BJ (cell line): Measurements from ENCODE around the gene ITPKB. TPM values are rescaled to one million over a fixed set of nuclear protein-coding genes. Genes with fewer than 3 reads are reported as not detected.
A peak's percentile ranks its signal among the peaks of the same experiment; 100 is the strongest.

Experiments used
- CTCF ChIA-PET: fragments of 350-600 bp; formaldehyde crosslinking; extraction: SDS; loops from one replicate; lab custom pipeline; 2021; ENCODE audit warnings: antibody characterized with exemption, inconsistent platforms; lab: Yijun Ruan, JAX
- POLR2A ChIA-PET: fragments of 300-600 bp; sonication (Branson Sonifier 250); formaldehyde crosslinking; extraction: SDS; loops from one replicate; lab custom pipeline; 2021; ENCODE audit warnings: antibody characterized with exemption; lab: Charles Lee
- DNase-seq: peaks from one replicate; pipeline ENCODE4 v3.0.0-alpha.2; 2011; ENCODE audit warnings: low read depth
- H3K27me3 ChIP-seq: 2 replicates; pipeline ENCODE4 v1.6.0; 2011; ENCODE audit warnings: low read length; ENCODE audit not compliant: control insufficient read depth, insufficient read depth
- H3K36me3 ChIP-seq: 2 replicates; pipeline ENCODE4 v1.5.1; 2011; ENCODE audit warnings: low read length; ENCODE audit not compliant: control insufficient read depth, insufficient read depth
- H3K4me3 ChIP-seq: 2 replicates; pipeline ENCODE4 v1.5.1; 2011; ENCODE audit warnings: low read depth, mild to moderate bottlenecking, control low read depth, low read length
- CTCF ChIP-seq: IDR thresholded peaks from 2 replicates; pipeline ENCODE4 v1.5.1; 2011; ENCODE audit warnings: low read depth, mild to moderate bottlenecking, control low read depth, inconsistent platforms, low read length, moderate library complexity; ENCODE audit not compliant: insufficient read depth
- polyA plus RNA-seq: library from polyadenylated mRNA; depleted of rRNA; stranded (reverse); fragments of >200 nt; gene quantifications from 2 replicates; pipeline ENCODE4 v1.2.3, GENCODE V29; 2011

ITPKB gene
- polyA plus RNA-seq, 1 experiment = 1.4 TPM

GRCh38 chr1:226739696-226740065, 599 bp upstream of the ITPKB start:
- CTCF ChIA-PET = interaction anchor here (1.0 kb wide), 1 partner anchor 87 kb away, joined by 3 read pairs; no protein-coding TSS in a partner anchor
- TF ChIP-seq CTCF = no peak
- Histone ChIP-seq H3K27me3 (no peaks in the 10 kb centered on the region), H3K36me3 (peaks cover 5% of the 10 kb centered on the region), H3K4me3 (no peak overlapping the region)
- DNase-seq = no peak
- POLR2A ChIA-PET = no interaction called here

GRCh38 chr1:226738421-226738994, 574 bp downstream of the ITPKB start:
- DNase-seq = no peak

GRCh38 chr1:226737819-226738420, 1.2 kb downstream of the ITPKB start:
- TF ChIP-seq CTCF = no peak

More at GRCh38 chr1:226738421-226738994, 574 bp downstream of the ITPKB start:
- peak; percentile 17; the same call in 1 of the 2 replicates for TF ChIP-seq CTCF
- CTCF ChIA-PET = interaction anchor here (1.0 kb wide), 1 partner anchor 88 kb away, joined by 3 read pairs; no protein-coding TSS in a partner anchor
- POLR2A ChIA-PET = no interaction called here
- peak overlapping the region; percentile 56 for H3K4me3 ChIP-seq
- no peaks in the 10 kb centered on the region for H3K27me3 ChIP-seq
- H3K36me3 ChIP-seq = peaks cover 5% of the 10 kb centered on the region

GRCh38 chr1:226736908-226737818, 1.9 kb downstream of the ITPKB start:
- TF ChIP-seq CTCF = no peak
- no peak for DNase-seq
- ChIA-PET POLR2A (no interaction called here), CTCF (interaction anchor here (2.0 kb wide), 1 partner anchor 91 kb away, joined by 4 read pairs; no protein-coding TSS in a partner anchor)
- H3K4me3 ChIP-seq = peak overlapping the region; percentile 56
- peaks cover 7% of the 10 kb centered on the region for H3K36me3 ChIP-seq
- no peaks in the 10 kb centered on the region for H3K27me3 ChIP-seq

More at GRCh38 chr1:226737819-226738420, 1.2 kb downstream of the ITPKB start:
- Histone ChIP-seq H3K36me3 (peaks cover 7% of the 10 kb centered on the region), H3K27me3 (no peaks in the 10 kb centered on the region), H3K4me3 (peak overlapping the region; percentile 56)
- CTCF ChIA-PET = interaction anchor here (2.0 kb wide), 1 partner anchor 90 kb away, joined by 4 read pairs; no protein-coding TSS in a partner anchor
- DNase-seq = no peak
- POLR2A ChIA-PET = no interaction called here
